ENCODE results near the gene ENPP3. TPM values are rescaled to one million over a fixed set of nuclear protein-coding genes. Genes with fewer than 3 reads are reported as not detected.

The ENPP3 gene
- total and polyA plus RNA-seq, 10 of the 15 experiments (the other 5 are each of a cell fraction or from before 2014, with no cell fraction given) = 0.01 TPM; not detected in 9

GRCh38 chr6:131766631-131767030 is 129.5 kb downstream of the ENPP3 start:
- intact Hi-C loops (cut with micrococcal nuclease; ENCODE audit: unreplicated experiment) = no loop called here
- Histone ChIP-seq H3K9me3 (replicated peaks; ENCODE audit: control insufficient read depth, insufficient read depth, low read length) (no peaks in the 10 kb centered on the region), H3K27me3 (replicated peaks in 1 of 2; ENCODE audit: control insufficient read depth in 2 of 2, insufficient read depth in 2 of 2, low read length in 1 of 2) (no peaks in the 10 kb centered on the region), H3K4me1 (ENCODE audit: control insufficient read depth, insufficient read depth, low read length) (no peaks in the 10 kb centered on the region), H3K27ac (ENCODE audit: control insufficient read depth, insufficient read depth) (no peak overlapping the region), H4K20me1 (ENCODE audit: control insufficient read depth, insufficient read depth) (no peaks in the 10 kb centered on the region), H2AFZ (ENCODE audit: control insufficient read depth, low read depth, low read length) (no peak overlapping the region), H3K79me2 (ENCODE audit: control insufficient read depth, insufficient read depth, low read length) (no peaks in the 10 kb centered on the region), H3K4me2 (ENCODE audit: control insufficient read depth, insufficient read depth) (no peak overlapping the region), H3K9ac (ENCODE audit: control insufficient read depth, insufficient read depth, low read length) (no peak overlapping the region), H3K4me3 (no peak overlapping the region), H3K36me3 (ENCODE audit: control insufficient read depth in 2 of 2, insufficient read depth in 2 of 2, low read length in 1 of 2) (no peaks in the 10 kb centered on the region)
- SMC1A ChIA-PET (ENCODE audit: uncharacterized antibody, unreplicated experiment) = no interaction called here
- DNase-seq (ENCODE audit: low read depth, low spot score) (no peak), ATAC-seq (no peak), FAIRE-seq (no peak)
- no TSS peak for BruUV-seq (replicated peaks)
- in situ Hi-C loops (cut with MboI) = no loop called here
- POLR2A ChIA-PET = no interaction called here
- RAD21 ChIA-PET (ENCODE audit: unreplicated experiment) = no interaction called here
- CTCF ChIA-PET = interaction anchor here (1.0 kb wide), 1 partner anchor 15 kb away, joined by 3 read pairs; no protein-coding TSS in a partner anchor
- WGBS (ENCODE audit: insufficient coverage, insufficient replicate concordance, low lambda C conversion rate, missing lambda C conversion rate) = 39% methylated on average over 2 of the region's 2 CpGs
- no peak for TF ChIP-seq SPI1 (IDR thresholded peaks at IDR 0.05; ENCODE audit: borderline replicate concordance, insufficient read depth, low read depth, low read length)
- TF ChIP-seq TCF12 (IDR thresholded peaks at IDR 0.05; ENCODE audit: low read depth, low read length) = no peak
- TF ChIP-seq, protein P1, sequence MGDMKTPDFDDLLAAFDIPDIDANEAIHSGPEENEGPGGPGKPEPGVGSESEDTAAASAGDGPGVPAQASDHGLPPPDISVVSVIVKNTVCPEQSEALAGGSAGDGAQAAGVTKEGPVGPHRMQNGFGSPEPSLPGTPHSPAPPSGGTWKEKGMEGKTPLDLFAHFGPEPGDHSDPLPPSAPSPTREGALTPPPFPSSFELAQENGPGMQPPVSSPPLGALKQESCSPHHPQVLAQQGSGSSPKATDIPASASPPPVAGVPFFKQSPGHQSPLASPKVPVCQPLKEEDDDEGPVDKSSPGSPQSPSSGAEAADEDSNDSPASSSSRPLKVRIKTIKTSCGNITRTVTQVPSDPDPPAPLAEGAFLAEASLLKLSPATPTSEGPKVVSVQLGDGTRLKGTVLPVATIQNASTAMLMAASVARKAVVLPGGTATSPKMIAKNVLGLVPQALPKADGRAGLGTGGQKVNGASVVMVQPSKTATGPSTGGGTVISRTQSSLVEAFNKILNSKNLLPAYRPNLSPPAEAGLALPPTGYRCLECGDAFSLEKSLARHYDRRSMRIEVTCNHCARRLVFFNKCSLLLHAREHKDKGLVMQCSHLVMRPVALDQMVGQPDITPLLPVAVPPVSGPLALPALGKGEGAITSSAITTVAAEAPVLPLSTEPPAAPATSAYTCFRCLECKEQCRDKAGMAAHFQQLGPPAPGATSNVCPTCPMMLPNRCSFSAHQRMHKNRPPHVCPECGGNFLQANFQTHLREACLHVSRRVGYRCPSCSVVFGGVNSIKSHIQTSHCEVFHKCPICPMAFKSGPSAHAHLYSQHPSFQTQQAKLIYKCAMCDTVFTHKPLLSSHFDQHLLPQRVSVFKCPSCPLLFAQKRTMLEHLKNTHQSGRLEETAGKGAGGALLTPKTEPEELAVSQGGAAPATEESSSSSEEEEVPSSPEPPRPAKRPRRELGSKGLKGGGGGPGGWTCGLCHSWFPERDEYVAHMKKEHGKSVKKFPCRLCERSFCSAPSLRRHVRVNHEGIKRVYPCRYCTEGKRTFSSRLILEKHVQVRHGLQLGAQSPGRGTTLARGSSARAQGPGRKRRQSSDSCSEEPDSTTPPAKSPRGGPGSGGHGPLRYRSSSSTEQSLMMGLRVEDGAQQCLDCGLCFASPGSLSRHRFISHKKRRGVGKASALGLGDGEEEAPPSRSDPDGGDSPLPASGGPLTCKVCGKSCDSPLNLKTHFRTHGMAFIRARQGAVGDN (IDR thresholded peaks at IDR 0.05) = no peak
- TF ChIP-seq, protein P2, sequence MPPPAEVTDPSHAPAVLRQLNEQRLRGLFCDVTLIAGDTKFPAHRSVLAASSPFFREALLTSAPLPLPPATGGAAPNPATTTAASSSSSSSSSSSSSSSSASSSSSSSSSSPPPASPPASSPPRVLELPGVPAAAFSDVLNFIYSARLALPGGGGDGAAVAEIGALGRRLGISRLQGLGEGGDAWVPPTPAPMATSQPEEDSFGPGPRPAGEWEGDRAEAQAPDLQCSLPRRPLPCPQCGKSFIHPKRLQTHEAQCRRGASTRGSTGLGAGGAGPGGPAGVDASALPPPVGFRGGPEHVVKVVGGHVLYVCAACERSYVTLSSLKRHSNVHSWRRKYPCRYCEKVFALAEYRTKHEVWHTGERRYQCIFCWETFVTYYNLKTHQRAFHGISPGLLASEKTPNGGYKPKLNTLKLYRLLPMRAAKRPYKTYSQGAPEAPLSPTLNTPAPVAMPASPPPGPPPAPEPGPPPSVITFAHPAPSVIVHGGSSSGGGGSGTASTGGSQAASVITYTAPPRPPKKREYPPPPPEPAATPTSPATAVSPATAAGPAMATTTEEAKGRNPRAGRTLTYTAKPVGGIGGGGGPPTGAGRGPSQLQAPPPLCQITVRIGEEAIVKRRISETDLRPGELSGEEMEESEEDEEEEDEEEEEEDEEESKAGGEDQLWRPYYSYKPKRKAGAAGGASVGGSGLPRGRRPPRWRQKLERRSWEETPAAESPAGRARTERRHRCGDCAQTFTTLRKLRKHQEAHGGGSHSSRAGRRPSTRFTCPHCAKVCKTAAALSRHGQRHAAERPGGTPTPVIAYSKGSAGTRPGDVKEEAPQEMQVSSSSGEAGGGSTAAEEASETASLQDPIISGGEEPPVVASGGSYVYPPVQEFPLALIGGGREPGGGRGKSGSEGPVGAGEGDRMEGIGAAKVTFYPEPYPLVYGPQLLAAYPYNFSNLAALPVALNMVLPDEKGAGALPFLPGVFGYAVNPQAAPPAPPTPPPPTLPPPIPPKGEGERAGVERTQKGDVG (CRISPR knock-in tag; IDR thresholded peaks at IDR 0.05) = no peak
- TF ChIP-seq TCF3 (IDR thresholded peaks at IDR 0.05; ENCODE audit: borderline replicate concordance, insufficient read depth, low read depth, low read length) = no peak
- no peak for TF ChIP-seq SMC3 (IDR thresholded peaks at IDR 0.05; ENCODE audit: borderline replicate concordance, low read length)
- no peak for TF ChIP-seq SREBF1 (IDR thresholded peaks at IDR 0.05; ENCODE audit: low read length)
- TF ChIP-seq, protein P3, sequence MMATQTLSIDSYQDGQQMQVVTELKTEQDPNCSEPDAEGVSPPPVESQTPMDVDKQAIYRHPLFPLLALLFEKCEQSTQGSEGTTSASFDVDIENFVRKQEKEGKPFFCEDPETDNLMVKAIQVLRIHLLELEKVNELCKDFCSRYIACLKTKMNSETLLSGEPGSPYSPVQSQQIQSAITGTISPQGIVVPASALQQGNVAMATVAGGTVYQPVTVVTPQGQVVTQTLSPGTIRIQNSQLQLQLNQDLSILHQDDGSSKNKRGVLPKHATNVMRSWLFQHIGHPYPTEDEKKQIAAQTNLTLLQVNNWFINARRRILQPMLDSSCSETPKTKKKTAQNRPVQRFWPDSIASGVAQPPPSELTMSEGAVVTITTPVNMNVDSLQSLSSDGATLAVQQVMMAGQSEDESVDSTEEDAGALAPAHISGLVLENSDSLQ (IDR thresholded peaks at IDR 0.05) = no peak
- no peak for TF ChIP-seq NRF1 (conservative IDR thresholded peaks at IDR 0.05; ENCODE audit: low read depth, low read length)
- no peak for TF ChIP-seq IRF5 (IDR thresholded peaks at IDR 0.05; ENCODE audit: borderline replicate concordance)
- no peak for TF ChIP-seq EGR1 (IDR thresholded peaks at IDR 0.05; ENCODE audit: borderline replicate concordance in 1 of 2, low read depth in 2 of 2, low read length in 2 of 2)
- no peak for TF ChIP-seq MEF2A (IDR thresholded peaks at IDR 0.05; ENCODE audit: insufficient read depth, low read depth, low read length)
- no peak for TF ChIP-seq NFIC (IDR thresholded peaks at IDR 0.05; ENCODE audit: low read depth, low read length)
- TF ChIP-seq HDGF (IDR thresholded peaks at IDR 0.05) = no peak
- TF ChIP-seq ZNF274 (IDR thresholded peaks at IDR 0.05; ENCODE audit: insufficient read depth, insufficient read length) = no peak
- TF ChIP-seq CBX5 (IDR thresholded peaks at IDR 0.05; ENCODE audit: low read depth) = no peak

All from GM12878 (cell line).